Sigmoid colon (tissue), 7 donors: Measurements from ENCODE around the gene WRAP73. TPM values are rescaled to one million over a fixed set of nuclear protein-coding genes. Genes with fewer than 3 reads are reported as not detected.

Source experiments
- DNase-seq: peaks from one replicate; pipeline ENCODE4 v3.0.0-alpha.2; 2019
- H3K27ac ChIP-seq, 4 donors: fragments of 200-600 bp; sonication (generic); one replicate each; pipeline ENCODE4 v1.5.1; 2016 to 2019; ENCODE audit warnings: mild to moderate bottlenecking in 1 of 4
- H3K27me3 ChIP-seq, 3 donors: fragments of 200-600 bp; sonication (generic); one replicate each; pipeline ENCODE4 v1.5.1; 2019; ENCODE audit warnings: mild to moderate bottlenecking in 1 of 3
- H3K36me3 ChIP-seq, 4 donors: fragments of 200-600 bp; sonication (generic); one replicate each; pipeline ENCODE4 v1.5.1; 2016 to 2019
- H3K4me1 ChIP-seq, 4 donors: fragments of 200-600 bp; sonication (generic); one replicate each; pipeline ENCODE4 v1.5.1; 2017 to 2019
- H3K4me3 ChIP-seq, 4 donors: fragments of 200-600 bp; sonication (generic); one replicate each; pipeline ENCODE4 v1.5.1; 2017 to 2019; ENCODE audit warnings: mild to moderate bottlenecking in 2 of 4, moderate library complexity in 1 of 4
- H3K9me3 ChIP-seq, 4 donors: fragments of 200-600 bp in 3 of 4; sonication (generic) in 3 of 4; one replicate each; pipeline versions ENCODE4 v1.5.1 to v1.6.1; 2013 to 2019
- EP300 ChIP-seq, 4 donors: sonication (generic); formaldehyde crosslinking; IDR thresholded peaks; one replicate each; pipeline ENCODE4 v1.6.1; 2017; ENCODE audit warnings: antibody characterized with exemption in 4 of 4
- POLR2A ChIP-seq, 2 donors: fragments of 450-650 bp; IDR thresholded peaks; one replicate each; pipeline ENCODE4 v1.6.1; 2016; ENCODE audit warnings: antibody characterized with exemption in 2 of 2, mild to moderate bottlenecking in 2 of 2, moderate library complexity in 2 of 2
- POLR2AphosphoS5 ChIP-seq, 4 donors: sonication (generic); formaldehyde crosslinking; IDR thresholded peaks; one replicate each; pipeline ENCODE4 v1.6.1; 2017; ENCODE audit warnings: antibody characterized with exemption in 4 of 4
- WGBS, 2 donors: extraction: QIAGEN DNeasy Blood & Tissue Kit; methylation state at CpG; one replicate each; pipeline ENCODE4 v1.1.7; 2013; 5-methylcytosine and 5-hydroxymethylcytosine counted together
- intact Hi-C: fragments of 100-400 bp; cut with DNase I; formaldehyde crosslinking; loops from one replicate; pipeline ENCODE4 v1.15.1; 2023
- polyA plus RNA-seq, 3 donors: library from polyadenylated mRNA; stranded (reverse); fragments of 200-250 nt; gene quantifications; one replicate each; pipeline ENCODE4 v1.2.3, GENCODE V29; 2013
- total RNA-seq, 4 donors: library from RNA; depleted of rRNA; stranded (reverse); fragments of >200 nt; gene quantifications; one replicate each; pipeline ENCODE4 v1.1.0, GENCODE V29; 2016
- TF ChIP-seq, protein P1 (sequence below), 4 experiments: fragments of 450-650 bp in 3 of 4; fragments of 200-600 bp in 1 of 4; IDR thresholded peaks; one replicate each; pipeline ENCODE4 v1.5.1; 2016 to 2019; ENCODE audit warnings: antibody characterized with exemption in 4 of 4, mild to moderate bottlenecking in 3 of 4, moderate library complexity in 2 of 4
- donor health status: healthy with polysubstance abuse.
- donor health status: Bipolar disorder and iron deficiency.
- donor health status: healthy.

The WRAP73 gene
- total and polyA plus RNA-seq, 7 donors, result 11.4 to 24.2 (median 17.2) TPM

GRCh38 chr1:3654549-3655281, 4.8 kb upstream of the WRAP73 start:
- Histone ChIP-seq H3K4me1 (peaks cover 0 to 30% (median 29%) of the 10 kb centered on the region in 4 donors), H3K27ac (no peak overlapping the region), H3K4me3 (no peak overlapping the region), H3K36me3 (no peaks in the 10 kb centered on the region), H3K9me3 (no peaks in the 10 kb centered on the region), H3K27me3 (peaks cover 37 to 84% (median 71%) of the 10 kb centered on the region in 3 donors)
- intact Hi-C loops, result no loop called here
- TF ChIP-seq EP300 (IDR thresholded peaks at IDR 0.05), result no peak
- TF ChIP-seq POLR2A (IDR thresholded peaks at IDR 0.05), result no peak
- TF ChIP-seq POLR2AphosphoS5 (IDR thresholded peaks at IDR 0.05), result no peak
- TF ChIP-seq, protein P1, sequence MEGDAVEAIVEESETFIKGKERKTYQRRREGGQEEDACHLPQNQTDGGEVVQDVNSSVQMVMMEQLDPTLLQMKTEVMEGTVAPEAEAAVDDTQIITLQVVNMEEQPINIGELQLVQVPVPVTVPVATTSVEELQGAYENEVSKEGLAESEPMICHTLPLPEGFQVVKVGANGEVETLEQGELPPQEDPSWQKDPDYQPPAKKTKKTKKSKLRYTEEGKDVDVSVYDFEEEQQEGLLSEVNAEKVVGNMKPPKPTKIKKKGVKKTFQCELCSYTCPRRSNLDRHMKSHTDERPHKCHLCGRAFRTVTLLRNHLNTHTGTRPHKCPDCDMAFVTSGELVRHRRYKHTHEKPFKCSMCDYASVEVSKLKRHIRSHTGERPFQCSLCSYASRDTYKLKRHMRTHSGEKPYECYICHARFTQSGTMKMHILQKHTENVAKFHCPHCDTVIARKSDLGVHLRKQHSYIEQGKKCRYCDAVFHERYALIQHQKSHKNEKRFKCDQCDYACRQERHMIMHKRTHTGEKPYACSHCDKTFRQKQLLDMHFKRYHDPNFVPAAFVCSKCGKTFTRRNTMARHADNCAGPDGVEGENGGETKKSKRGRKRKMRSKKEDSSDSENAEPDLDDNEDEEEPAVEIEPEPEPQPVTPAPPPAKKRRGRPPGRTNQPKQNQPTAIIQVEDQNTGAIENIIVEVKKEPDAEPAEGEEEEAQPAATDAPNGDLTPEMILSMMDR (IDR thresholded peaks at IDR 0.05), result no peak
- DNase-seq, result no peak
- WGBS, 2 donors, result 69 to 83% methylated on average over 22 of the region's 22 CpGs

GRCh38 chr1:3653286-3653618, 3.3 kb upstream of the WRAP73 start:
- Histone ChIP-seq H3K9me3 (no peaks in the 10 kb centered on the region), H3K27me3 (peaks cover 37 to 80% (median 60%) of the 10 kb centered on the region in 3 donors), H3K4me1 (peaks cover 0 to 39% (median 38%) of the 10 kb centered on the region in 4 donors), H3K36me3 (no peaks in the 10 kb centered on the region), H3K4me3 (no peak overlapping the region), H3K27ac (no peak overlapping the region)
- WGBS, 2 donors, result 8 to 26% methylated on average over 10 of the region's 10 CpGs
- intact Hi-C loops, result no loop called here
- no peak for DNase-seq
- no peak for TF ChIP-seq POLR2A (IDR thresholded peaks at IDR 0.05)
- TF ChIP-seq, protein P1 (IDR thresholded peaks at IDR 0.05), result no peak
- no peak for TF ChIP-seq EP300 (IDR thresholded peaks at IDR 0.05)
- TF ChIP-seq POLR2AphosphoS5 (IDR thresholded peaks at IDR 0.05), result no peak

DNA sequence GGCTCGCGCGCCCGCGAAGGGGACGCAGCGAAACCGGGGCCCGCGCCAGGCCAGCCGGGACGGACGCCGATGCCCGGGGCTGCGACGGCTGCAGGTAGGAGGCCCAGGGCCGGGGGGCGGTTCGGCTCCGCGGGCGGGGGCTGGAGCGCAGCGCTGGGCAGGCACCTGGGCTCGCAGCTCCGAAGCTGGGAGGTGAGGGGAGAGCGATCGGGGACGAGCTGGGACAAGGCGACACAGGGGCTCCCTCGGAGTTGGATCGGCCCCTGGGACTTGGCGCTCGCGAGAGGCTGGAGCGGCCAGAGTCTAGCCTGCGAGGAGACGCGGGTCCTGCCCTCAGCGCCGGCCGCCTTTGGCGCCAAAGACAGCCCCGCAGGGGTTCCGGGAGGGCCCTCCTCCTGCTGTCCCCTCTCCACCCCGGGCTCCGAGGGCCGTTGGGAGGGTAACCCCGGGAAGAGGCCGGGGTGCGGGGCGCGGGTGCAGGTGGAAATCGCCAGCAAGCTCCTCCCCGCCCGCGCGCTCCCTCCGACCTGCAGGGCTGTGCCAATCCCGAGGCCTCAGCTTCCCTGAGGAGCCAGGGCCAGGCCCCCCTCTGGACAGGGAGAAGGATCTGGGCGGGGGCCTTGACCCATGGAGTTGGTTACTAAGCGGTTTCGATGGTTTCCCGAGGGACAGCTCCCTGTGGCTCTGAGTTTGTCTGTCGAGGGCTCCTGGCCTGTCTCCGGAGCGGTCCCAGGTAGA, 2.8 kb upstream of the WRAP73 start:
- H3K4me1 ChIP-seq, result peaks cover 0 to 39% (median 38%) of the 10 kb centered on the region in 4 donors
- no peak for DNase-seq
- H3K27ac ChIP-seq, result no peak overlapping the region
- intact Hi-C loops, result no loop called here
- peaks cover 37 to 75% (median 55%) of the 10 kb centered on the region in 3 donors for H3K27me3 ChIP-seq
- no peaks in the 10 kb centered on the region for H3K36me3 ChIP-seq
- TF ChIP-seq, protein P1 (IDR thresholded peaks at IDR 0.05), result no peak
- TF ChIP-seq EP300 (IDR thresholded peaks at IDR 0.05), result no peak
- TF ChIP-seq POLR2A (IDR thresholded peaks at IDR 0.05), result no peak
- no peak for TF ChIP-seq POLR2AphosphoS5 (IDR thresholded peaks at IDR 0.05)
- 2 to 3% methylated on average over 68 of the region's 68 CpGs for WGBS, 2 donors
- peak overlapping the region in 2 of 4 donors; percentile 40 to 85 for H3K4me3 ChIP-seq
- no peaks in the 10 kb centered on the region for H3K9me3 ChIP-seq

DNA sequence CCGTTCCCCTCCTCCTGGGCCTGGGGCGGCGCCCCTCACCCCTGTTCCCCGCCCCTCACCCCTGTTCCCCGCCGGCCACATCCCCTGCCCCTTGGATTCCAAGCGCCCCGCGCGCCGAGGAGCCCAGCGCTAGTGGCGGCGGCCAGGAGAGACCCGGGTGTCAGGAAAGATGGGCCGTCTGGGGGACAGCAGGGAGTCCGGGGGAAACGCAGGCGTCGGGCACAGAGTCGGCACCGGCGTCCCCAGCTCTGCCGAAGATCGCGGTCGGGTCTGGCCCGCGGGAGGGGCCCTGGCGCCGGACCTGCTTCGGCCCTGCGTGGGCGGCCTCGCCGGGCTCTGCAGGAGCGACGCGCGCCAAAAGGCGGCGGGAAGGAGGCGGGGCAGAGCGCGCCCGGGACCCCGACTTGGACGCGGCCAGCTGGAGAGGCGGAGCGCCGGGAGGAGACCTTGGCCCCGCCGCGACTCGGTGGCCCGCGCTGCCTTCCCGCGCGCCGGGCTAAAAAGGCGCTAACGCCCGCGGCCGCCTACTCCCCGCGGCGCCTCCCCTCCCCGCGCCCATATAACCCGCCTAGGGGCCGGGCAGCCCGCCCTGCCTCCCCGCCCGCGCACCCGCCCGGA, 2.1 kb upstream of the WRAP73 start, which contains the start of gene TP73:
TP73 (plus strand) TSS at position 587 of the 618 bp plus-strand sequence. CDS start 29,850 bp downstream, outside the sequence.
- Histone ChIP-seq H3K36me3 (peaks cover 0 to 6% (median 2%) of the 10 kb centered on the region in 4 donors), H3K4me3 (peak within 1 kb of the TSS in 2 of 4 donors; percentile 40 to 85), H3K4me1 (peaks cover 0 to 39% (median 38%) of the 10 kb centered on the region in 4 donors), H3K27me3 (peaks cover 31 to 68% (median 51%) of the 10 kb centered on the region in 3 donors), H3K9me3 (no peaks in the 10 kb centered on the region), H3K27ac (no peak within 1 kb of the TSS)
- no peak for DNase-seq
- intact Hi-C loops, result loop anchor here (2.0 kb wide), 1 partner anchor 249 kb away; the partner anchor contains the start of gene C1orf174
- 1% methylated on average over 80 of the region's 80 CpGs for WGBS, 2 donors
- TF ChIP-seq EP300 (IDR thresholded peaks at IDR 0.05), result no peak
- TF ChIP-seq, protein P1 (IDR thresholded peaks at IDR 0.05), result no peak
- no peak for TF ChIP-seq POLR2AphosphoS5 (IDR thresholded peaks at IDR 0.05)
- no peak for TF ChIP-seq POLR2A (IDR thresholded peaks at IDR 0.05)
